ENCODE measurements around the gene TROAP.

GRCh38 chr12:49277466-49277865 lies 45.6 kb upstream of the TROAP start:
- TF ChIP-seq SIN3A (IDR thresholded peaks at IDR 0.05; ENCODE audit: borderline replicate concordance, insufficient read depth, low read length) (no peak), TAF1 (IDR thresholded peaks at IDR 0.05; ENCODE audit: borderline replicate concordance, insufficient read depth, low read length) (no peak), POLR2AphosphoS5 (IDR thresholded peaks at IDR 0.05; ENCODE audit: low read depth, low read length) (no peak), REST (IDR thresholded peaks at IDR 0.05; ENCODE audit: insufficient read depth in 1 of 2, low read depth in 2 of 2, low read length in 2 of 2) (no peak), FOXP2 (optimal IDR thresholded peaks at IDR 0.05; ENCODE audit: borderline replicate concordance, extremely low read depth, extremely low read length, insufficient read depth) (no peak)

Measured in PFSK-1 (cell line).